Measurements from ENCODE around the gene ADAMTS16.
A peak's percentile ranks its signal among the peaks of the same experiment; 100 is the strongest.

ADAMTS16 gene

GRCh38 chr5:5296051-5296450 lies 155.9 kb downstream of the ADAMTS16 start:
- H3K9me3 Mint-ChIP-seq: peaks cover 23 to 66% of the 10 kb centered on the region in 2 donors
- DNase-seq (no peak), ATAC-seq (no peak)
- H3K4me1 Mint-ChIP-seq: no peaks in the 10 kb centered on the region
- H3K27ac Mint-ChIP-seq: peak overlapping the region in 1 of 2 donors; percentile 27
- H3K4me3 Mint-ChIP-seq: no peak overlapping the region
- no peaks in the 10 kb centered on the region for H3K27me3 Mint-ChIP-seq

GRCh38 chr5:5297432-5298067 lies 157.4 kb downstream of the ADAMTS16 start:
- no peak for ATAC-seq
- Mint-ChIP-seq H3K4me1 (no peaks in the 10 kb centered on the region), H3K27ac (no peak overlapping the region), H3K27me3 (no peaks in the 10 kb centered on the region), H3K9me3 (peaks cover 33 to 77% of the 10 kb centered on the region in 2 donors), H3K4me3 (no peak overlapping the region)
- DNase-seq: no peak

- Mint-ChIP-seq H3K9me3 (peaks cover 33 to 75% of the 10 kb centered on the region in 2 donors), H3K4me1 (no peaks in the 10 kb centered on the region), H3K27me3 (no peaks in the 10 kb centered on the region), H3K27ac (no peak overlapping the region), H3K4me3 (no peak overlapping the region)
- DNase-seq (no peak), ATAC-seq (no peak)
These were observed 158.0 kb downstream of the ADAMTS16 start for GRCh38 chr5:5298068-5298633.

- ATAC-seq (no peak), DNase-seq (no peak)
- H3K27ac Mint-ChIP-seq: no peak overlapping the region
- H3K4me1 Mint-ChIP-seq: no peaks in the 10 kb centered on the region
- no peaks in the 10 kb centered on the region for H3K27me3 Mint-ChIP-seq
- no peak overlapping the region for H3K4me3 Mint-ChIP-seq
- H3K9me3 Mint-ChIP-seq: peaks cover 33 to 74% of the 10 kb centered on the region in 2 donors
These were observed 158.9 kb downstream of the ADAMTS16 start for GRCh38 chr5:5298841-5299541.

GRCh38 chr5:5301176-5301575 lies 161.0 kb downstream of the ADAMTS16 start:
- no peaks in the 10 kb centered on the region for H3K27me3 Mint-ChIP-seq
- ATAC-seq: no peak
- no peak for DNase-seq
- H3K9me3 Mint-ChIP-seq: peaks cover 33 to 70% of the 10 kb centered on the region in 2 donors
- H3K27ac Mint-ChIP-seq: no peak overlapping the region
- H3K4me3 Mint-ChIP-seq: no peak overlapping the region
- no peaks in the 10 kb centered on the region for H3K4me1 Mint-ChIP-seq

- H3K9me3 Mint-ChIP-seq: peaks cover 29 to 61% of the 10 kb centered on the region in 2 donors
These were observed 162.1 kb downstream of the ADAMTS16 start for GRCh38 chr5:5302201-5302600.

GRCh38 chr5:5303242-5303641 lies 163.1 kb downstream of the ADAMTS16 start:
- ATAC-seq (peak; percentile 50), DNase-seq (no peak)
- Mint-ChIP-seq H3K9me3 (peaks cover 29 to 55% of the 10 kb centered on the region in 2 donors), H3K27me3 (no peaks in the 10 kb centered on the region), H3K27ac (no peak overlapping the region), H3K4me3 (no peak overlapping the region), H3K4me1 (no peaks in the 10 kb centered on the region)

More at GRCh38 chr5:5302201-5302600, 162.1 kb downstream of the ADAMTS16 start:
- no peaks in the 10 kb centered on the region for H3K27me3 Mint-ChIP-seq
- no peak overlapping the region for H3K27ac Mint-ChIP-seq
- no peak overlapping the region for H3K4me3 Mint-ChIP-seq
- ATAC-seq (no peak), DNase-seq (no peak)
- H3K4me1 Mint-ChIP-seq: no peaks in the 10 kb centered on the region

- Mint-ChIP-seq H3K4me1 (no peaks in the 10 kb centered on the region), H3K9me3 (peaks cover 24 to 49% of the 10 kb centered on the region in 2 donors), H3K27ac (no peak overlapping the region), H3K27me3 (no peaks in the 10 kb centered on the region), H3K4me3 (no peak overlapping the region)
- DNase-seq (no peak), ATAC-seq (no peak)
These were observed 164.4 kb downstream of the ADAMTS16 start for GRCh38 chr5:5304361-5305020.

GRCh38 chr5:5306696-5307095 lies 166.6 kb downstream of the ADAMTS16 start:
- no peak for DNase-seq
- H3K9me3 Mint-ChIP-seq: peaks cover 12 to 38% of the 10 kb centered on the region in 2 donors
- ATAC-seq: no peak
- H3K4me3 Mint-ChIP-seq: no peak overlapping the region
- no peaks in the 10 kb centered on the region for H3K27me3 Mint-ChIP-seq
- H3K4me1 Mint-ChIP-seq: no peaks in the 10 kb centered on the region
- H3K27ac Mint-ChIP-seq: no peak overlapping the region

GRCh38 chr5:5308319-5308718 lies 168.2 kb downstream of the ADAMTS16 start:
- peaks cover 5 to 26% of the 10 kb centered on the region in 2 donors for H3K9me3 Mint-ChIP-seq
- H3K4me3 Mint-ChIP-seq: no peak overlapping the region
- no peak overlapping the region for H3K27ac Mint-ChIP-seq
- no peaks in the 10 kb centered on the region for H3K27me3 Mint-ChIP-seq
- no peak for DNase-seq
- ATAC-seq: no peak
- no peaks in the 10 kb centered on the region for H3K4me1 Mint-ChIP-seq

GRCh38 chr5:5309645-5310044 lies 169.5 kb downstream of the ADAMTS16 start:
- ATAC-seq: no peak
- H3K4me1 Mint-ChIP-seq: no peaks in the 10 kb centered on the region
- H3K9me3 Mint-ChIP-seq: peaks cover 5 to 19% of the 10 kb centered on the region in 2 donors
- H3K27me3 Mint-ChIP-seq: no peaks in the 10 kb centered on the region
- no peak overlapping the region for H3K4me3 Mint-ChIP-seq
- no peak for DNase-seq
- no peak overlapping the region for H3K27ac Mint-ChIP-seq

GRCh38 chr5:5313101-5313635 lies 173.0 kb downstream of the ADAMTS16 start:
- H3K4me3 Mint-ChIP-seq: no peak overlapping the region
- H3K27me3 Mint-ChIP-seq: no peaks in the 10 kb centered on the region
- H3K4me1 Mint-ChIP-seq: no peaks in the 10 kb centered on the region
- H3K27ac Mint-ChIP-seq: no peak overlapping the region
- DNase-seq (no peak), ATAC-seq (no peak)
- peaks cover 0 to 29% of the 10 kb centered on the region in 2 donors for H3K9me3 Mint-ChIP-seq

- H3K9me3 Mint-ChIP-seq: peaks cover 0 to 39% of the 10 kb centered on the region in 2 donors
- no peaks in the 10 kb centered on the region for H3K27me3 Mint-ChIP-seq
- ATAC-seq (no peak), DNase-seq (no peak)
- H3K27ac Mint-ChIP-seq: no peak overlapping the region
- no peaks in the 10 kb centered on the region for H3K4me1 Mint-ChIP-seq
- no peak overlapping the region for H3K4me3 Mint-ChIP-seq
These were observed 174.0 kb downstream of the ADAMTS16 start for GRCh38 chr5:5314166-5314565.

GRCh38 chr5:5314626-5315025 lies 174.5 kb downstream of the ADAMTS16 start:
- DNase-seq: no peak
- ATAC-seq: no peak
- Mint-ChIP-seq H3K9me3 (peaks cover 0 to 34% of the 10 kb centered on the region in 2 donors), H3K27me3 (no peaks in the 10 kb centered on the region), H3K4me3 (no peak overlapping the region), H3K4me1 (no peaks in the 10 kb centered on the region), H3K27ac (no peak overlapping the region)

GRCh38 chr5:5315068-5315980 lies 175.2 kb downstream of the ADAMTS16 start:
- H3K27me3 Mint-ChIP-seq: no peaks in the 10 kb centered on the region
- H3K4me3 Mint-ChIP-seq: no peak overlapping the region
- peaks cover 0 to 35% of the 10 kb centered on the region in 2 donors for H3K9me3 Mint-ChIP-seq

More at GRCh38 chr5:5315068-5315980, 175.2 kb downstream of the ADAMTS16 start:
- DNase-seq: no peak
- H3K27ac Mint-ChIP-seq: no peak overlapping the region
- ATAC-seq: no peak
- no peaks in the 10 kb centered on the region for H3K4me1 Mint-ChIP-seq

All from stimulated activated naive CD8-positive, alpha-beta T cell treated with anti-CD3 and anti-CD28 coated beads, Interleukin-15, amount 100 ng/mL, for 72 hours (primary cell).